Measurements from ENCODE around the gene FUOM. TPM values are rescaled to one million over a fixed set of nuclear protein-coding genes. Genes with fewer than 3 reads are reported as not detected.

Gene FUOM
- total and polyA plus RNA-seq, 2 of the 8 experiments (the other 6 are each of a cell fraction or from before 2014, with no cell fraction given): 22.0 to 30.4 TPM

DNA sequence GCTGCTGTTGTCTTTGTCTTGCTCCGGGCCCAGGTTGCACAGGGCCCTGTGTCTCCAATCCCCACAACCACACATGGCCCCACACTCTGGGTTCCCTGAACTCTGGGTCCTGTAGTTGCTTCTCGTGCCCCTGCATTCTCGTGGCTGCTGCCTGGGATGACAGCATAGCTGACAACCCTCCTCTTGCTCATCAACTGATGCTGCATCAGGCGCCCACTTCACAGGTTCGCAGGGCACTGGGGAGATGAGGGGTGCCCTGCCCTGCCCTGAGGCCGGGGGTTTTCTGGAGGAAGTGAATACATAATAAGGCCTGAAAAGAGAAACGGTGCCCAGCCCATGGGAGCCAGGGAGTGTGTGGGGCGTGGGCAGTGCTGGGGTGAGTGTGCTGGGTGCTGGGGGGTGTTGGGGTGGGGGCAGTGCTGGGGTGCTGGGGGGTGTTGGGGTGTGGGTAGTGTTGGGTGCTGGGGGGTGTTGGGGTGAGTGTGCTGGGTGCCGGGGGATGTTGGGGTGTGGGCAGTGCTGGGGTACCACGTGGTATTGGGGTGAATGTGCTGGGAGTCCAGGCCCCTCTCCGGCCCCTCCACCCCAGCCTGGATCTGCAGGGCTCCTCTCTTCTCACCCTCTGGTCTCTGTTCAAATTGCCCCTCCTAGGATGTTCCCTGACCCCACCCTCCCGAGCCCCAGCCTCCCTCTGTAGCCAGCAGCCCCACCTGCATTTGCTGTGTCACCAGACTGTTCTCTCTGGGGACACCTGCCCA is 34.1 kb upstream of the FUOM start:
- CTCF ChIA-PET (ENCODE audit: partially characterized antibody): interaction anchor here (1.6 to 1.9 kb wide), 2 partner anchors 63 to 64 kb away, joined by 4 read pairs; no protein-coding TSS in a partner anchor

More for the DNA sequence above, 34.1 kb upstream of the FUOM start:
- H2BK12ac ChIP-seq (ENCODE audit: low read depth, low read length): no peak overlapping the region
- WGBS, 2 experiments (ENCODE audit: extremely low coverage in 1 of 2, insufficient coverage in 1 of 2, insufficient read length in 1 of 2, insufficient replicate concordance in 2 of 2, low coverage in 1 of 2, low lambda C conversion rate in 2 of 2, missing lambda C conversion rate in 1 of 2): 86% methylated on average over 6 of the region's 12 CpGs; no CpG with 5 or more reads in 1 of the 2 experiments
- H3K56ac ChIP-seq (replicated peaks; ENCODE audit: insufficient read length, low read depth, low read length): no peak overlapping the region
- no peak overlapping the region for H2AK5ac ChIP-seq (ENCODE audit: low read depth, low read length)
- H3K79me1 ChIP-seq (ENCODE audit: low read depth, low read length): peaks cover 3% of the 10 kb centered on the region
- no peaks in the 10 kb centered on the region for H3K27me3 ChIP-seq (replicated peaks in 1 of 4; ENCODE audit: control insufficient read depth in 3 of 4, extremely low read depth in 1 of 4, insufficient read depth in 3 of 4, low read length in 3 of 4)
- H3K18ac ChIP-seq (ENCODE audit: extremely low read depth, low read length): no peak overlapping the region
- H2BK20ac ChIP-seq (ENCODE audit: low read length): no peak overlapping the region
- H4K5ac ChIP-seq (ENCODE audit: insufficient read length, low read depth, low read length): no peak overlapping the region
- no peak overlapping the region for H2BK5ac ChIP-seq (ENCODE audit: low read depth, low read length)
- FAIRE-seq: no peak
- TF ChIP-seq HDAC2 (IDR thresholded peaks at IDR 0.05; ENCODE audit: borderline replicate concordance in 1 of 2, low read depth in 2 of 2, low read length in 2 of 2) (no peak), TBP (IDR thresholded peaks at IDR 0.05; ENCODE audit: low read depth, low read length) (no peak), SIRT6 (IDR thresholded peaks at IDR 0.05; ENCODE audit: low read length) (no peak), CTBP2 (IDR thresholded peaks at IDR 0.05; ENCODE audit: borderline replicate concordance, insufficient read depth, insufficient read length, low read length) (no peak), EGR1 (IDR thresholded peaks at IDR 0.05; ENCODE audit: borderline replicate concordance, low read depth, low read length) (no peak)
- no peak overlapping the region for H4K8ac ChIP-seq (ENCODE audit: extremely low read depth, insufficient read depth, low read length)
- H3K36me3 ChIP-seq (ENCODE audit: control insufficient read depth in 2 of 4, insufficient read depth in 4 of 4, low read length in 3 of 4): peaks cover 4 to 12% (median 4%) of the 10 kb centered on the region in 4 experiments; a peak in 4 of 8 replicates
- no peak overlapping the region for H3K4ac ChIP-seq (replicated peaks; ENCODE audit: insufficient read length, low read depth, low read length)
- DNase-seq (ENCODE audit: low read depth in 1 of 2, low spot score in 2 of 2): no peak
- no peak overlapping the region for H3K23ac ChIP-seq (ENCODE audit: insufficient read length)
- no peak overlapping the region for H3K14ac ChIP-seq (ENCODE audit: insufficient read length)
- no peak overlapping the region for H3K4me2 ChIP-seq (ENCODE audit: insufficient read depth in 1 of 2, low read depth in 2 of 2, low read length in 2 of 2)
- no peaks in the 10 kb centered on the region for H3K9me3 ChIP-seq (ENCODE audit: insufficient read depth in 2 of 2, low read depth in 1 of 2, low read length in 1 of 2)
- H3K4me1 ChIP-seq (replicated peaks in 1 of 4; ENCODE audit: control insufficient read depth in 3 of 4, insufficient read depth in 4 of 4, low read length in 3 of 4): peaks cover 0 to 3% (median 0%) of the 10 kb centered on the region in 4 experiments; a peak in 3 of 7 replicates
- no peak overlapping the region for H2BK15ac ChIP-seq (ENCODE audit: low read length)
- no peak overlapping the region for H3K9ac ChIP-seq (replicated peaks in 1 of 4; ENCODE audit: extremely low read depth in 1 of 4, low read depth in 3 of 4, low read length in 3 of 4)
- POLR2A ChIA-PET (ENCODE audit: partially characterized antibody): interaction anchor here (0.6 to 6.0 kb wide), 5 partner anchors 9 to 31 kb away, joined by 3 to 25 read pairs (median 4); partner anchors contain the start of gene PAOX
- peaks cover 2% of the 10 kb centered on the region; the same call in 1 of the 2 replicates for H3K23me2 ChIP-seq (ENCODE audit: low read depth, low read length)
- H3K4me3 ChIP-seq (ENCODE audit: extremely low read depth in 1 of 4, insufficient read depth in 2 of 4, low read depth in 3 of 4, low read length in 4 of 4): no peak overlapping the region
- peaks cover 0 to 22% of the 10 kb centered on the region in 2 experiments; a peak in 2 of 4 replicates for H3K79me2 ChIP-seq (ENCODE audit: control insufficient read depth in 1 of 2, insufficient read depth in 2 of 2, low read length in 2 of 2)
- no peak overlapping the region for H2BK120ac ChIP-seq (replicated peaks; ENCODE audit: low read depth, low read length)
- no peak overlapping the region for H2AFZ ChIP-seq (ENCODE audit: low read length)
- peaks cover 0 to 3% of the 10 kb centered on the region in 2 experiments for H4K20me1 ChIP-seq (replicated peaks in 1 of 2; ENCODE audit: control insufficient read depth in 1 of 2, insufficient read depth in 2 of 2, low read length in 2 of 2)
- no peak overlapping the region for H3K27ac ChIP-seq (ENCODE audit: low read depth, low read length)
- no peak overlapping the region for H4K91ac ChIP-seq (replicated peaks; ENCODE audit: insufficient read length, low read length)
